ENCODE measurements around the gene MIA3. TPM values are rescaled to one million over a fixed set of nuclear protein-coding genes. Genes with fewer than 3 reads are reported as not detected.

Gene MIA3
- total and polyA plus RNA-seq, 8 donors, result 26.9 to 59.7 (median 45.7) TPM

DNA sequence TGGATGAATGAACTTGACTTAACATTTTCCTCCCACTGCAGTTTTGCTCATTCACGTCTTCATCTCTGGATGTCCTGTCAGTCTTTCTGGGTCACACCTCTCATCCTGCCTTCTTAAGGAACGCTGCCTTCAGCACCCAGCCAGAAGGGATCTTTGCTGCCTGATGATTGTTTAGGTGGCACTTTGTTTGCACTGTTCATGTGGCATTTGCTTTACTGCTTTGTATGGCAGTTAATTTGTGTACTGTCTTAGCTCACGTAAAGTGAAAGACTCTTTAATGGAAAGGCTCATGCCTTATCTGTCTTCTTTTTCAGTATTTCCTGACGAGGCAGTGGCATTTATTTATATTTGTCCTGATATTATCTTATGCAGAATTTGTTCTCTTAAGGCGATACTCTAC is 4.9 kb downstream of the MIA3 start:
- H3K27ac ChIP-seq, result no peak overlapping the region
- no peaks in the 10 kb centered on the region for H3K27me3 ChIP-seq
- WGBS, 2 donors, result 58 to 59% methylated on average over 5 of the region's 5 CpGs
- TF ChIP-seq, protein P1, sequence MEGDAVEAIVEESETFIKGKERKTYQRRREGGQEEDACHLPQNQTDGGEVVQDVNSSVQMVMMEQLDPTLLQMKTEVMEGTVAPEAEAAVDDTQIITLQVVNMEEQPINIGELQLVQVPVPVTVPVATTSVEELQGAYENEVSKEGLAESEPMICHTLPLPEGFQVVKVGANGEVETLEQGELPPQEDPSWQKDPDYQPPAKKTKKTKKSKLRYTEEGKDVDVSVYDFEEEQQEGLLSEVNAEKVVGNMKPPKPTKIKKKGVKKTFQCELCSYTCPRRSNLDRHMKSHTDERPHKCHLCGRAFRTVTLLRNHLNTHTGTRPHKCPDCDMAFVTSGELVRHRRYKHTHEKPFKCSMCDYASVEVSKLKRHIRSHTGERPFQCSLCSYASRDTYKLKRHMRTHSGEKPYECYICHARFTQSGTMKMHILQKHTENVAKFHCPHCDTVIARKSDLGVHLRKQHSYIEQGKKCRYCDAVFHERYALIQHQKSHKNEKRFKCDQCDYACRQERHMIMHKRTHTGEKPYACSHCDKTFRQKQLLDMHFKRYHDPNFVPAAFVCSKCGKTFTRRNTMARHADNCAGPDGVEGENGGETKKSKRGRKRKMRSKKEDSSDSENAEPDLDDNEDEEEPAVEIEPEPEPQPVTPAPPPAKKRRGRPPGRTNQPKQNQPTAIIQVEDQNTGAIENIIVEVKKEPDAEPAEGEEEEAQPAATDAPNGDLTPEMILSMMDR (IDR thresholded peaks at IDR 0.05), result no peak
- H3K4me3 ChIP-seq, result no peak overlapping the region
- peaks cover 0 to 11% (median 0%) of the 10 kb centered on the region in 3 donors for H3K4me1 ChIP-seq
- FAIRE-seq, result no peak
- H3K36me3 ChIP-seq, result peaks cover 0 to 19% (median 0%) of the 10 kb centered on the region in 3 donors
- DNase-seq, result no peak
- H3K9me3 ChIP-seq, result no peaks in the 10 kb centered on the region
- no peak for ATAC-seq
- intact Hi-C loops (cut with DNase I), result no loop called here

DNA sequence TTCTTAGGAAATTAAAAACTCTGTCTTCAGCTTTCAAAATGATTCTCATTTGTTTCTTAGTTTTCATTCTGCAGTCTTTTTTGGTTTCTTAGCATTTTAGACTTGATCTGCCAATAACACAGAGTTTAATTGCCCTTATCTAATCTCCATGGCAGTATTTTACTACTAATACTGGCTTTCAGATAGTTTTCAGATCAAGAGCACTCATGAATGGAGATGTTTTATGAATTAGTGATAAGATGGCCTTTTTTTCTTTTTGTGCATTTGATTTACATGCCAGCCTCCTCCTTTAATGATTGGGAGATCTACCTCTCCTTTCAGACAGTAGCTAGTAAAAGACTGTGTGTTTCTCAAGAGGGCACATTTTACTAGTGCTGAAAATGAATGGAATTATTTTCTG is 5.6 kb downstream of the MIA3 start:
- no peak overlapping the region for H3K4me3 ChIP-seq
- FAIRE-seq (no peak), ATAC-seq (no peak), DNase-seq (no peak)
- no peak overlapping the region for H3K27ac ChIP-seq
- intact Hi-C loops (cut with DNase I), result no loop called here
- no peaks in the 10 kb centered on the region for H3K9me3 ChIP-seq
- H3K27me3 ChIP-seq, result no peaks in the 10 kb centered on the region
- TF ChIP-seq, protein P1 (IDR thresholded peaks at IDR 0.05), result no peak
- H3K4me1 ChIP-seq, result peaks cover 0 to 11% (median 0%) of the 10 kb centered on the region in 3 donors
- peaks cover 0 to 26% (median 0%) of the 10 kb centered on the region in 3 donors for H3K36me3 ChIP-seq

DNA sequence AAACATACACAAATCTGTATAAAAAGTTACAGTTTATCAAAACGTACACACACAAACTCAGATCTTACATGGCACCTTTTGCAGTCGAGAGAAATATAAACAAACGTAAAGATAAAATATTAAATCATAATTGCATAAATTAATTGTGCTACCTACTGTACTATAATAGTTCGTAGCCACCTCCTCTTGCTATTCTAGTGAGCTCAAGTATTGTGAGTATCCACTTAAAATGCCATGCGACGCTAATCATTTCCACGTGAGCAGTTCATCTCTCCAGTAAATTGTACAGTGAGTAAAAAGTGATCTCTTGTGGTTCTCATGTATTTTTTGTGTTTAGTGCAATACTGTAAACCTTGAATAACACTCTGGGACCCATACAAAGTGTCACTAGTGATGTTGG is 6.3 kb downstream of the MIA3 start:
- Histone ChIP-seq H3K36me3 (peaks cover 0 to 34% (median 0%) of the 10 kb centered on the region in 3 donors), H3K4me1 (peaks cover 0 to 10% (median 0%) of the 10 kb centered on the region in 3 donors), H3K27me3 (no peaks in the 10 kb centered on the region), H3K9me3 (no peaks in the 10 kb centered on the region), H3K4me3 (no peak overlapping the region), H3K27ac (no peak overlapping the region)
- no peak for ATAC-seq
- 92 to 93% methylated on average over 7 of the region's 7 CpGs for WGBS, 2 donors
- TF ChIP-seq, protein P1 (IDR thresholded peaks at IDR 0.05), result no peak
- DNase-seq, result no peak
- FAIRE-seq, result no peak
- intact Hi-C loops (cut with DNase I), result no loop called here

DNA sequence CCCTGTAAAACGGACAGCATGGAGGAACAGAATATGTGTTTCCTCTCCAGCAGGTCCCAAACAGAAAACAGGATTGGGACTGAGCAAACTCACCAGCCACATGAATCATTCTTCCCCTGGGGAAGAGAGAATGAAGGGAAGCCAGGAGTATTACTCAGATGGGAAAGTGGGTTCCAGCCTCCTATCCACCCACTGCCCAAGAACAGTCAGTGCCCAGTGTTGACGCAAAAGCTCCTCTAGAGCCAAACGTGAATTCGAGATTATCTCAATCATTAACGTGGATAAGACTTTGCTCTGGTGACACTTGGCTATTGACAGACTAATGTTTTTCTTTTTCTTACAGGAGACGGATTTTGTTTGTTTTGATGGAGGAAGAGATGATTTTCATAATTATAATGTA is 9.3 kb downstream of the MIA3 start:
- intact Hi-C loops (cut with DNase I), result no loop called here
- FAIRE-seq (no peak), DNase-seq (no peak), ATAC-seq (peak in 2 of 4 donors; percentile 32 to 34)
- Histone ChIP-seq H3K4me1 (no peaks in the 10 kb centered on the region), H3K9me3 (no peaks in the 10 kb centered on the region), H3K36me3 (peaks cover 0 to 45% (median 6%) of the 10 kb centered on the region in 3 donors), H3K27ac (no peak overlapping the region), H3K27me3 (no peaks in the 10 kb centered on the region), H3K4me3 (no peak overlapping the region)
- 46 to 55% methylated on average over 6 of the region's 6 CpGs for WGBS, 2 donors
- TF ChIP-seq, protein P1 (IDR thresholded peaks at IDR 0.05), result no peak

DNA sequence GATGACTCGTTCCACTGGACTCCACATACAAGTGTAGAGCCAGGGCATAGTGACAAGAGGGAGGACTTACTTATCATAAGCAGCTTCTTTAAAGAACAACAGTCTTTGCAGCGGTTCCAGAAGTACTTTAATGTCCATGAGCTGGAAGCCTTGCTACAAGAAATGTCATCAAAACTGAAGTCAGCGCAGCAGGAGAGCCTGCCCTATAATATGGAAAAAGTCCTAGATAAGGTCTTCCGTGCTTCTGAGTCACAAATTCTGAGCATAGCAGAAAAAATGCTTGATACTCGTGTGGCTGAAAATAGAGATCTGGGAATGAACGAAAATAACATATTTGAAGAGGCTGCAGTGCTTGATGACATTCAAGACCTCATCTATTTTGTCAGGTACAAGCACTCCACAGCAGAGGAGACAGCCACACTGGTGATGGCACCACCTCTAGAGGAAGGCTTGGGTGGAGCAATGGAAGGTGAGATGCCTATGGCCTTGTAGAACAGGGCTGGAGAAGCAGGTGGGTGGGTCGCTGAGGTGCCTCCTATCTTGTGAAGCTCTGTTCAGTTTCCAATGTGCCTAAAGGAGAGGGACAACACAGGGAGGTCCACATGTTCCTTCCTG is 12.1 kb downstream of the MIA3 start:
- intact Hi-C loops (cut with DNase I), result loop anchor here in 2 of 3 donors (5.0 to 10.0 kb wide), 2 partner anchors 163 to 165 kb away; no protein-coding TSS in a partner anchor
- Histone ChIP-seq H3K9me3 (no peaks in the 10 kb centered on the region), H3K36me3 (peaks cover 0 to 45% (median 9%) of the 10 kb centered on the region in 3 donors), H3K27me3 (no peaks in the 10 kb centered on the region), H3K4me1 (no peaks in the 10 kb centered on the region), H3K4me3 (no peak overlapping the region), H3K27ac (no peak overlapping the region)
- 87 to 90% methylated on average over 7 of the region's 7 CpGs for WGBS, 2 donors
- TF ChIP-seq, protein P1 (IDR thresholded peaks at IDR 0.05), result no peak
- FAIRE-seq (no peak), DNase-seq (no peak), ATAC-seq (no peak)

Data from pancreas (tissue), 10 donors.